Ishikawa (cell line): ENCODE measurements around the gene EVPL.

Source experiments
- CREB1 ChIP-seq: IDR thresholded peaks from 2 replicates; pipeline ENCODE4 v1.6.1; 2012; ENCODE audit warnings: low read depth
- FOXM1 ChIP-seq: IDR thresholded peaks from 2 replicates; pipeline ENCODE4 v1.6.1; 2012; ENCODE audit warnings: low read depth, borderline replicate concordance
- RAD21 ChIP-seq: IDR thresholded peaks from 2 replicates; pipeline ENCODE4 v1.6.1; 2012; ENCODE audit warnings: low read depth
- TAF1 ChIP-seq: IDR thresholded peaks from 2 replicates; pipeline ENCODE4 v1.6.1; 2012; ENCODE audit warnings: low read depth, mild to moderate bottlenecking
- TCF12 ChIP-seq: IDR thresholded peaks from 2 replicates; pipeline ENCODE4 v1.6.1; 2012; ENCODE audit warnings: low read depth
- YY1 ChIP-seq: IDR thresholded peaks from 2 replicates; pipeline ENCODE4 v1.6.1; 2012; ENCODE audit warnings: low read depth
- ZBTB7A ChIP-seq: IDR thresholded peaks from 2 replicates; pipeline ENCODE4 v1.6.1; 2012; ENCODE audit warnings: low read depth
- TF ChIP-seq, protein P1 (sequence below): IDR thresholded peaks from 2 replicates; pipeline ENCODE4 v1.6.1; 2012
- TF ChIP-seq, protein P2 (sequence below): IDR thresholded peaks from 2 replicates; pipeline ENCODE4 v1.6.1; 2012; ENCODE audit warnings: low read depth, mild to moderate bottlenecking

DNA sequence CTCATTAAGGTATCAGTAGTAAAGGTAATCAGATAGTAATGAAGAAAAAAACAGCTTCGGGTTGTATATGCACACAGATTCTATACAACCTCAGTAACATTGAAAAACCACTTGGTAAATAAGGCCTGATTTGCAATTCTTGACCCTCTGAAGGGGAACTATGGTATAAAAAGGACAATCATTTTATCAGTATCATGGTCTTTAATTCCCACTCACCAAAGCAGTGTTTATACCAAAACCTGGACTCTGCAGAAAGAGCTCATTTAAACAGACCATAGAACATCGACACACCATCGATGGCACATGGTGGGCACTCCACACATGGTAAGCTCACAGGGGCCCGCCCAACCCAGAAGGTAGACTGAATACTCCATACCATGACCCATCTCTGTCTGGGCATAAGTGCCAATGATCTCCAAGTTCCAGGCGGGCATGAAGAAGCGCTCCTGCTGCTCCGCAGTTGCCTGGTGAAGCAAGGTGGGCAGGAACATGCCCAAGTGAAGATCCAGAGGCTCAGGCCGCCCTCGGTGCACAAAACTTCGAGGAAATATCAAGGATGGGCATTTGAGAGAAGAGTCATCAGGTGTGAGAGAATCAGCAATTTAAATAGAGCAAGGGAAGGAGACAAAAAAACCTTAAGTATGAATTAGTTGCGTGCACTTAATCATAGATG is 67.1 kb downstream of the EVPL start:
- TF ChIP-seq YY1 (no peak), TCF12 (no peak), ZBTB7A (no peak), TAF1 (no peak), RAD21 (no peak), CREB1 (no peak), FOXM1 (no peak)
- TF ChIP-seq, protein P1, sequence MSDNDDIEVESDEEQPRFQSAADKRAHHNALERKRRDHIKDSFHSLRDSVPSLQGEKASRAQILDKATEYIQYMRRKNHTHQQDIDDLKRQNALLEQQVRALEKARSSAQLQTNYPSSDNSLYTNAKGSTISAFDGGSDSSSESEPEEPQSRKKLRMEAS: no peak
- TF ChIP-seq, protein P2, sequence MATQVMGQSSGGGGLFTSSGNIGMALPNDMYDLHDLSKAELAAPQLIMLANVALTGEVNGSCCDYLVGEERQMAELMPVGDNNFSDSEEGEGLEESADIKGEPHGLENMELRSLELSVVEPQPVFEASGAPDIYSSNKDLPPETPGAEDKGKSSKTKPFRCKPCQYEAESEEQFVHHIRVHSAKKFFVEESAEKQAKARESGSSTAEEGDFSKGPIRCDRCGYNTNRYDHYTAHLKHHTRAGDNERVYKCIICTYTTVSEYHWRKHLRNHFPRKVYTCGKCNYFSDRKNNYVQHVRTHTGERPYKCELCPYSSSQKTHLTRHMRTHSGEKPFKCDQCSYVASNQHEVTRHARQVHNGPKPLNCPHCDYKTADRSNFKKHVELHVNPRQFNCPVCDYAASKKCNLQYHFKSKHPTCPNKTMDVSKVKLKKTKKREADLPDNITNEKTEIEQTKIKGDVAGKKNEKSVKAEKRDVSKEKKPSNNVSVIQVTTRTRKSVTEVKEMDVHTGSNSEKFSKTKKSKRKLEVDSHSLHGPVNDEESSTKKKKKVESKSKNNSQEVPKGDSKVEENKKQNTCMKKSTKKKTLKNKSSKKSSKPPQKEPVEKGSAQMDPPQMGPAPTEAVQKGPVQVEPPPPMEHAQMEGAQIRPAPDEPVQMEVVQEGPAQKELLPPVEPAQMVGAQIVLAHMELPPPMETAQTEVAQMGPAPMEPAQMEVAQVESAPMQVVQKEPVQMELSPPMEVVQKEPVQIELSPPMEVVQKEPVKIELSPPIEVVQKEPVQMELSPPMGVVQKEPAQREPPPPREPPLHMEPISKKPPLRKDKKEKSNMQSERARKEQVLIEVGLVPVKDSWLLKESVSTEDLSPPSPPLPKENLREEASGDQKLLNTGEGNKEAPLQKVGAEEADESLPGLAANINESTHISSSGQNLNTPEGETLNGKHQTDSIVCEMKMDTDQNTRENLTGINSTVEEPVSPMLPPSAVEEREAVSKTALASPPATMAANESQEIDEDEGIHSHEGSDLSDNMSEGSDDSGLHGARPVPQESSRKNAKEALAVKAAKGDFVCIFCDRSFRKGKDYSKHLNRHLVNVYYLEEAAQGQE: no peak
